C4-2B (cell line): ENCODE measurements around the gene RYR3.

Experiments used
- H3K27ac ChIP-seq: fragments of 450-650 bp; 2 replicates; pipeline ENCODE4 v1.5.1; 2017
- ZFX ChIP-seq: fragments of 450-650 bp; IDR thresholded peaks from 2 replicates; pipeline ENCODE4 v1.6.1; 2017
- TF ChIP-seq, protein P1 (sequence below): fragments of 450-650 bp; conservative IDR thresholded peaks from 2 replicates; pipeline ENCODE4 v1.5.1; 2017; ENCODE audit warnings: mild to moderate bottlenecking

Gene RYR3

DNA sequence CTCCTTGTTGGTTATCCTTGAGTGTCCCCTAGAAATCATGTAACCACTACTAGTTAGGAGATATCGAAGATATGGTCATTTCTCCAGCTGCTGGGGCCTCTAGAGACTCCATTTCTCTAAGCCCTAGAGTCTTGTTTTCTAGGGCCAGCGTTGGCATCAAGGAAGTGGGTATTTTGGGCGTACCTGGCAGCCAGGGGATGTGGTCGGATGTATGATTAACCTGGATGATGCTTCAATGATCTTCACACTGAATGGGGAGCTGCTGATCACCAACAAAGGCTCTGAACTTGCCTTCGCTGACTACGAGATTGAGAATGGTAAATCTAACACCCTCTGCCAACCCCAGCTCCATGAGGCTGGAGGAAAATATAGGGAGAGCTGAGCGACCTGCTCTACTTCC, 325.5 kb downstream of the RYR3 start:
- no peak overlapping the region for H3K27ac ChIP-seq
- TF ChIP-seq, protein P1, sequence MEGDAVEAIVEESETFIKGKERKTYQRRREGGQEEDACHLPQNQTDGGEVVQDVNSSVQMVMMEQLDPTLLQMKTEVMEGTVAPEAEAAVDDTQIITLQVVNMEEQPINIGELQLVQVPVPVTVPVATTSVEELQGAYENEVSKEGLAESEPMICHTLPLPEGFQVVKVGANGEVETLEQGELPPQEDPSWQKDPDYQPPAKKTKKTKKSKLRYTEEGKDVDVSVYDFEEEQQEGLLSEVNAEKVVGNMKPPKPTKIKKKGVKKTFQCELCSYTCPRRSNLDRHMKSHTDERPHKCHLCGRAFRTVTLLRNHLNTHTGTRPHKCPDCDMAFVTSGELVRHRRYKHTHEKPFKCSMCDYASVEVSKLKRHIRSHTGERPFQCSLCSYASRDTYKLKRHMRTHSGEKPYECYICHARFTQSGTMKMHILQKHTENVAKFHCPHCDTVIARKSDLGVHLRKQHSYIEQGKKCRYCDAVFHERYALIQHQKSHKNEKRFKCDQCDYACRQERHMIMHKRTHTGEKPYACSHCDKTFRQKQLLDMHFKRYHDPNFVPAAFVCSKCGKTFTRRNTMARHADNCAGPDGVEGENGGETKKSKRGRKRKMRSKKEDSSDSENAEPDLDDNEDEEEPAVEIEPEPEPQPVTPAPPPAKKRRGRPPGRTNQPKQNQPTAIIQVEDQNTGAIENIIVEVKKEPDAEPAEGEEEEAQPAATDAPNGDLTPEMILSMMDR: no peak
- no peak for TF ChIP-seq ZFX

DNA sequence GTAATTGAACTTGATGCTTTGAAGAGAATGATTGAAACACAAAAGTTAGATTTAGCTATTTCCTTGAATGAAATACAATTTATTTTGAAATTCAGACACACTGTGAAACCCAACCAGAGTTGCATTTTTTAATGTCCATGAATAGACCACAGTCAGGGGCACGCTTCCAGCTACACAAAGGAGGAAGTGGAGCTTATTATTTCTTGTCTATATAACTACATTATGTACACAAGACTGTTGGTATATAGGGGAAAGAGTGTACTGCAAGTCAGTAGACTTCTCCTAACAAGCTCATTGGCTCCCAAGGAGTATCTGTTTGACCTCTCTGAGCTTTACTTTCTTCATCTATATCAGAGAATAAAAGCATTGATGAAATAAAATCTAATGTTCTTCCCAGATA, 326.2 kb downstream of the RYR3 start:
- TF ChIP-seq ZFX: no peak
- TF ChIP-seq, protein P1: no peak
- no peak overlapping the region for H3K27ac ChIP-seq

DNA sequence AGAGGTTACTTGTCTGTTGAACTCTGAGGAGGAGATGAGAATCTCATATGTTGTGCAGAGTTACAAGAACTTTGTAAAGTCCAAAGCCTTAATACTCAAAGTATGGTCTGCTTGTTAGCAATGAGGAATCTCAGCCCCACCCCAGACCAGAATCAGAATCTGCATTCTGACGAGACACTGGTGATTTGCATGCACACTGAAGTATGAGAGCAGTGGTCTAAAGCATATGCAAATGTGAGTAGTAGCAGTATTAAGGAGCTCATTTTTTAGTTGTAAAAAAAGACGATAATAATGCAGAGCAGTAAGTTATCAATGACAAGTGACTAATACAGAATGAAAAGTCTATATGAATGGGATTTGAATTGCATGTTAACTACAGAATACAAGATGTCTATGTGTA, 327.7 kb downstream of the RYR3 start:
- H3K27ac ChIP-seq: no peak overlapping the region
- no peak for TF ChIP-seq ZFX
- TF ChIP-seq, protein P1: no peak

DNA sequence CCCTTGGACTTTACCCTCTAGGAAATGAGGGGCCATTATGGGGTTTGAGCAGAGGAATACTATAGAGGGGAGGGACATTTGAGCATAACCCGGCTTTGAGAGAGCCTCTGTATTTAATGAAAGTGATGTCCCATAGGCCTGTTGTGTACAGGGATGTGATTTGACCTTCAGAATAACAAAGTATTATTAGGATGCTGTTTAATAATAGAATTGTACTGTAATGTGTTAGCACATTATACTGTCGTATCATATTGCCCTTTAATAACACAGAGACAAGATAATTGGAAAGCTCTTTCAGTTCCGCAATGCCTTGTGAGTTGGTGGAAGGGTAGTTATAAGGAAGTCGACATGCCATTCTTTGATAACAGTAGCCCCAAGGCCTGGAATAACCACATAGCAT, 328.3 kb downstream of the RYR3 start:
- no peak overlapping the region for H3K27ac ChIP-seq
- TF ChIP-seq ZFX: no peak
- TF ChIP-seq, protein P1: no peak

DNA sequence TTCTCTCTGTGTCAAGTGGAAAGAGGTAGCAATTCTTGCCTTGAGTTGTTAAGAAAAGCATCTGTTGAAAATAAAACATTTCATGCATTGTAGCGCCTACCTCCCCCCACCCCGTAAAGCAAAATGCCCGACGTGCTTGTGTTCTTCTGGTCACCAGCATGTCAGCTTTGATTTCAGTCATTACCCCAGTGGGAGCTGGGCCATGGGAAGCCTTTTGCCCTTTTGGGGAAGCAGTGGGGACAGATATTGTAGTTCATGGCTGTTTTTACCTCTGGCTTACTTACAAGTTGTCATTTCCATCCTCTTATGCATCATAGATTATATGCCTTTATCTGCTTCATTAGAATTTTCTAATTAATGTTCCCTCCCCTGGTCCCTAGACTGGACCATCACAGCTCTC, 328.7 kb downstream of the RYR3 start:
- no peak overlapping the region for H3K27ac ChIP-seq
- TF ChIP-seq ZFX: no peak
- TF ChIP-seq, protein P1: no peak

DNA sequence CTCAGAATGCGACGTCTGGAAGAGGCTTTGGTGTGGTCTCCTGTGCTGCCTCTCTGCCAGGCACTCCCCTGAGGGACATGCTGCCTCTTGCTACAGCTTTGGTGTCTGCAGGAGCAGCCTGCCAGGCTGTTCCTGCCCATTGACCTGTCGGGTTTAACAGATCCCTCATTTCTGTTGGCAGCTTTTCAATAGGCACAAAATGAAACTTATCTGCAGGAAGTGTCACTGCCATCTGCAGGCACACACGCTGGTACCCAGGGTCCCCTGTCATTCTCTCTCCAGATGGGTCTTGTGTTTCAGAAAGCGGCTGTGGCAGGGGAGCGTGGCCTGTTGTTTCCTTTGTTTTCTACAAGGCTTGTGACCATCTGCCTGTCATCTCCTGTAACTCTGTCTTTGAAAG, 329.2 kb downstream of the RYR3 start:
- TF ChIP-seq ZFX: no peak
- TF ChIP-seq, protein P1: 0 out of 2 replicates have a peak, but pooled peaks have one; percentile 7
- H3K27ac ChIP-seq: no peak overlapping the region

DNA sequence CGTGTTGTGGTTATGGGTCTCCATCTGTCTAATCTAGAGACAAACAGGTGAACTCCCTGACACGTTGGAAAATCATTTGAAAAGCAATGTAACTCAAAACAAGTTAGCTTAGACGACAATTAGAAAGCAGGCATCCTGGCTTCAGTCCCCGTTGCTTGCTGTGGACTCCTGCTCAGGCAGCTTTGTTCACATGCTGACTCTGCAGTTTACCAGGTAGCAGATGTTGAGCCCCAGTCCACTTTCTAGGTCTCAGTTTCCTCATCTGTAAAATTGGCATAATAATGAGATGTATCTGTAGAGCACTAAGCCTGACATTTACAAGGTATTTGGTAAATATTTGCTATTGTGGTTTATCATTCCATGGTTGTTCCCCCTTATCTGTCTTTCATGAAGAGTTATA, 330.3 kb downstream of the RYR3 start:
- TF ChIP-seq, protein P1: no peak
- no peak for TF ChIP-seq ZFX
- H3K27ac ChIP-seq: no peak overlapping the region
